NT2/D1 (cell line): Measurements from ENCODE around the gene ZNF599.

Source experiments
- YY1 ChIP-seq: IDR thresholded peaks from 2 replicates; pipeline ENCODE4 v1.6.1; 2011; ENCODE audit not compliant: insufficient read length, insufficient read depth
- ZNF274 ChIP-seq: IDR thresholded peaks from 2 replicates; pipeline ENCODE4 v1.6.1; 2011; ENCODE audit warnings: mild to moderate bottlenecking, low read depth, low read length

DNA sequence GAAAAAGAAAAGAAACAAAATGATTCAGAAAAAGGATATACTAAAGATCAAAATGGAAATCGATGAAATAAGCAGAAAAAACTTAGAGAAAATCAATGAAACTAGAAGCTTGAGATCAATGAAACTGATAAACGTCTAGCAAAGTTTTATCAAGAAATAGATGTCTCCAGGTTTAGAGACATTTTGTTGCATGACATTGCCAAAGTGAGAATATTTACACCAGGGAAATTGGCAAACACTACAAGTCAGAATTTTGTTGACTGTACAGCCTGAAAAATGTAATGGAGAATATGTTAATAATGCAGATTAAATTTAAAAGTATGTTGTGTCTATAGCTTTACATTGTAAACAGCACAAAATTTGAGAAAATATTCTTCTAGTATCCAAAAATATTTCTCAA lies 5.3 kb upstream of the ZNF599 start:
- no peak for TF ChIP-seq ZNF274
- no peak for TF ChIP-seq YY1
